ENCODE data around the gene CDH4. TPM values are rescaled to one million over a fixed set of nuclear protein-coding genes. Genes with fewer than 3 reads are reported as not detected.

CDH4 gene
- total RNA-seq, 4 donors from 2014 or later = not detected

- WGBS, 2 donors (ENCODE audit: low coverage in 1 of 2) = 83 to 88% methylated on average over 4 to 13 of the region's 13 CpGs
These were observed 607.7 kb downstream of the CDH4 start for GRCh38 chr20:61859767-61860166.

GRCh38 chr20:61860260-61860987 is 608.4 kb downstream of the CDH4 start:
- H3K4me3 ChIP-seq = no peak overlapping the region
- DNase-seq = no peak
- 58 to 90% methylated on average over 2 to 8 of the region's 8 CpGs for WGBS, 2 donors (ENCODE audit: low coverage in 1 of 2)
- in situ Hi-C loops (cut with MboI; ENCODE audit: low pct_ligation_motif_present in 1 of 4, low pct_unique_long_range_greater_than_20kb in 1 of 4, low sequenced_read_pairs in 3 of 4) (no loop called here), intact Hi-C loops (cut with DNase I; ENCODE audit: low total_unique reads) (no loop called here)
- no peaks in the 10 kb centered on the region for H3K9me3 ChIP-seq
- no peaks in the 10 kb centered on the region for H3K27me3 ChIP-seq
- no peaks in the 10 kb centered on the region for H3K4me1 ChIP-seq
- no peak overlapping the region for H3K27ac ChIP-seq
- H3K36me3 ChIP-seq = no peaks in the 10 kb centered on the region
- no peak for TF ChIP-seq POLR2A (IDR thresholded peaks at IDR 0.05)
- TF ChIP-seq CTCF (IDR thresholded peaks at IDR 0.05) = no peak
- no peak for TF ChIP-seq POLR2AphosphoS5 (IDR thresholded peaks at IDR 0.05)
- TF ChIP-seq EP300 (IDR thresholded peaks at IDR 0.05; ENCODE audit: low read depth) = no peak

More at GRCh38 chr20:61859767-61860166, 607.7 kb downstream of the CDH4 start:
- H3K9me3 ChIP-seq = no peaks in the 10 kb centered on the region
- in situ Hi-C loops (cut with MboI; ENCODE audit: low pct_ligation_motif_present in 1 of 4, low pct_unique_long_range_greater_than_20kb in 1 of 4, low sequenced_read_pairs in 3 of 4) (no loop called here), intact Hi-C loops (cut with DNase I; ENCODE audit: low total_unique reads) (no loop called here)
- no peaks in the 10 kb centered on the region for H3K27me3 ChIP-seq
- H3K4me3 ChIP-seq = no peak overlapping the region
- TF ChIP-seq EP300 (IDR thresholded peaks at IDR 0.05; ENCODE audit: low read depth) (no peak), POLR2AphosphoS5 (IDR thresholded peaks at IDR 0.05) (no peak), CTCF (IDR thresholded peaks at IDR 0.05) (no peak), POLR2A (IDR thresholded peaks at IDR 0.05) (no peak)
- DNase-seq = no peak
- H3K4me1 ChIP-seq = no peaks in the 10 kb centered on the region
- no peaks in the 10 kb centered on the region for H3K36me3 ChIP-seq
- no peak overlapping the region for H3K27ac ChIP-seq

- Histone ChIP-seq H3K4me1 (no peaks in the 10 kb centered on the region), H3K27ac (no peak overlapping the region), H3K9me3 (no peaks in the 10 kb centered on the region), H3K27me3 (no peaks in the 10 kb centered on the region), H3K36me3 (no peaks in the 10 kb centered on the region), H3K4me3 (no peak overlapping the region)
- no peak for TF ChIP-seq EP300 (IDR thresholded peaks at IDR 0.05; ENCODE audit: low read depth)
- TF ChIP-seq CTCF (IDR thresholded peaks at IDR 0.05) = no peak
- no peak for TF ChIP-seq POLR2A (IDR thresholded peaks at IDR 0.05)
- no peak for TF ChIP-seq POLR2AphosphoS5 (IDR thresholded peaks at IDR 0.05)
- in situ Hi-C loops (cut with MboI; ENCODE audit: low pct_ligation_motif_present in 1 of 4, low pct_unique_long_range_greater_than_20kb in 1 of 4, low sequenced_read_pairs in 3 of 4) (no loop called here), intact Hi-C loops (cut with DNase I; ENCODE audit: low total_unique reads) (no loop called here)
- no peak for DNase-seq
- 72% methylated on average over 33 of the region's 33 CpGs; no CpG with 5 or more reads in 1 of the 2 donors for WGBS, 2 donors (ENCODE audit: low coverage in 1 of 2)
These were observed 609.2 kb downstream of the CDH4 start for GRCh38 chr20:61861054-61861841.

- TF ChIP-seq POLR2AphosphoS5 (IDR thresholded peaks at IDR 0.05) (no peak), POLR2A (IDR thresholded peaks at IDR 0.05) (no peak)
- in situ Hi-C loops (cut with MboI; ENCODE audit: low pct_ligation_motif_present in 1 of 4, low pct_unique_long_range_greater_than_20kb in 1 of 4, low sequenced_read_pairs in 3 of 4) (no loop called here), intact Hi-C loops (cut with DNase I; ENCODE audit: low total_unique reads) (no loop called here)
- Histone ChIP-seq H3K9me3 (no peaks in the 10 kb centered on the region), H3K27me3 (no peaks in the 10 kb centered on the region), H3K4me3 (no peak overlapping the region), H3K36me3 (no peaks in the 10 kb centered on the region), H3K4me1 (no peaks in the 10 kb centered on the region), H3K27ac (no peak overlapping the region)
- no peak for DNase-seq
- 89% methylated on average over 15 of the region's 15 CpGs; no CpG with 5 or more reads in 1 of the 2 donors for WGBS, 2 donors (ENCODE audit: low coverage in 1 of 2)
These were observed 609.8 kb downstream of the CDH4 start for GRCh38 chr20:61861858-61862257.
